Measurements from ENCODE around the gene SNX14.

SNX14 gene

GRCh38 chr6:85465762-85466161 lies 127.9 kb downstream of the SNX14 start:
- DNase-seq (ENCODE audit: low read depth in 1 of 2, low spot score in 1 of 2): no peak

GRCh38 chr6:85464722-85465150 lies 128.9 kb downstream of the SNX14 start:
- DNase-seq (ENCODE audit: low read depth in 1 of 2, low spot score in 1 of 2): peak in 1 of 2 donors; percentile 50

- peak in 1 of 2 donors; percentile 52 for DNase-seq (ENCODE audit: low read depth in 1 of 2, low spot score in 1 of 2)
Observed at GRCh38 chr6:85464260-85464644, 129.4 kb downstream of the SNX14 start.

GRCh38 chr6:85463621-85464259 lies 129.9 kb downstream of the SNX14 start:
- no peak for DNase-seq (ENCODE audit: low read depth in 1 of 2, low spot score in 1 of 2)

- no peak for DNase-seq (ENCODE audit: low read depth in 1 of 2, low spot score in 1 of 2)
Observed at GRCh38 chr6:85462673-85463072, 131.0 kb downstream of the SNX14 start.

GRCh38 chr6:85461798-85462170 lies 131.9 kb downstream of the SNX14 start:
- no peak for DNase-seq (ENCODE audit: low read depth in 1 of 2, low spot score in 1 of 2)

- no peak for DNase-seq (ENCODE audit: low read depth in 1 of 2, low spot score in 1 of 2)
Observed at GRCh38 chr6:85460921-85461797, 132.5 kb downstream of the SNX14 start.

GRCh38 chr6:85460154-85460920 lies 133.3 kb downstream of the SNX14 start:
- no peak for DNase-seq (ENCODE audit: low read depth in 1 of 2, low spot score in 1 of 2)

- no peak for DNase-seq (ENCODE audit: low read depth in 1 of 2, low spot score in 1 of 2)
Observed at GRCh38 chr6:85459224-85459901, 134.3 kb downstream of the SNX14 start.

- DNase-seq (ENCODE audit: low read depth in 1 of 2, low spot score in 1 of 2): no peak
Observed at GRCh38 chr6:85458782-85459181, 134.9 kb downstream of the SNX14 start.

- no peak for DNase-seq (ENCODE audit: low read depth in 1 of 2, low spot score in 1 of 2)
Observed at GRCh38 chr6:85458184-85458583, 135.5 kb downstream of the SNX14 start.

GRCh38 chr6:85456782-85457181 lies 136.9 kb downstream of the SNX14 start:
- no peak for DNase-seq (ENCODE audit: low read depth in 1 of 2, low spot score in 1 of 2)
